Eye (tissue), 1 donor: ENCODE measurements around the gene LENG8.
"Not testable (repeated sequence)": the region's sequence is repeated elsewhere in the genome, so short reads cannot be mapped to it uniquely, and the experiment has no call there.

Experiments used
- DNase-seq: peaks from one replicate; pipeline ENCODE4 v3.0.0-alpha.2; 2015

Gene LENG8

DNA sequence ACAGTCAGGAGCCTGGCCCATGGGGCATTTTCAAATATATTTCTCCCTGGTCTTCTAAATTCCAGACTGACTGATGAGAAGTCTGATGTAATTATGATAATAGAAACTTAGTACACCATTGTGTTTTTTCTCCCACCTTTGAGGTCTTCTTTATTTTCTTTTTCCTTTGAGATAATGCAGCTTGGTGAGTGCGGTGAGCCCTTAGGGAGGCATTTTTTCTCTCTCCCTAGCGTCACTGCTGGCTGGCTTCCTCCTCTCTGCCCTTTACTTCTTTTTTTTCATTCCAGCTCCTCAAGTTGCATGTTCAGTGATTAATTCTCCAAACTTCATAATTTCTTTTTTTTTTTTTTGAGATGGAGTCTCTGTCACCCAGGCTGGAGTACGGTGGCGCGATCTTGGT lies 36.9 kb downstream of the LENG8 start:
- no peak for DNase-seq

DNA sequence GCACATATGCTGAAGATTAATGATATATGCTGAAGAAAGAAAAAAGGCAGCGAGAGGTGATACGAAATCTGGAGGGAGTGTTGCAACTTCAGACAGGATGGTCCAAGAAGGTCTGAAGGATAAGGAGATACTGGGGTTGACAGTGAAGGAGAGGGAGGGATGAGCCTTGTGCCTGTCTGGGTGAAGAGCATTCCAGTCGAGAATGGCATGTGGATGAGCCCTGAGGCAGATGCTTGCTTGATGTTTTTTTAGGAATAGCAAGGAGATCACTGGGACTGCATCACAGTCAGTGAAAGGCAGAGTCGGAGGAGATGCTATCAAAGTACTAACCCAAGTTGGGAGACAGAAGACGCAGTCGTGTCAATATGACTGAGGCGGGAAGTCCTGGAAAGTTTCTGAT lies 40.3 kb downstream of the LENG8 start:
- no peak for DNase-seq

DNA sequence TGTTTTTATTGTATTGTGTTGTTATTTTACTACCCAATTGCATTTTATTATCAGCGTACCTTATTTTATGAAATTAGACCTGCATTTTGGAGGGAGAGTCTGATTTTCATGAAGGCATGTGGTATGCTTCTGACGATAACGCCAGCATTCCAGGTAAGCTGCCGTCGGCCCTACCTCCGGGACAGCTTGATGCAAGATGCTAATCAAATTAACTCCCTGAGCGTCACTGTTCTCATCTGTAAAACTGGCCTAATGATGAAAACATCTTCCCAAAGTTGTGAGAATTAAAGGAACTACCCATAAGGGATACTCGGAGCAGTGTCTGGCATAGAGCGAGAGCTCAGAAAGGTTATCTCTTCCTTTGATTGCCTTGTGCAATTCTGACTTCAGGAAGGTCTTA lies 40.8 kb downstream of the LENG8 start:
- DNase-seq, result no peak

DNA sequence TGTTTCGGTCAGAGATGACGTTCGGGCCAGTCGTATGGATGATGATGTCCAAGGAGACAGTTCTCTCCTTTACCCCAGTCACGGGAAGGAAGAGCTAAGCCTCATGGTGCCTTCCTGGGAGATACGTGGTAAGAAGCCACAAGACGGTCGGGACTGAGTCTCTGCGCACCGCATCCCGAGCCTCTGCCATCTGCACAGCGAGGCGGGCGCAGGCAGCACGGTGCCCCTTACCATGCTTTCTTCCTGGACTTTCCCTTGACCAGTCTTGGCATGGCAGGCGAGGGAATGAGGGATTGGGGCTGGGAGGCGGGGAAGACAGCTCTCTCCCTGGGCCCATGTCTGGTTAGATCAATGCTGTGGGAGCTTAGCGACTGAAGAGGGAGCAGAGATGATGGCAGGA lies 43.6 kb downstream of the LENG8 start:
- no peak for DNase-seq

DNA sequence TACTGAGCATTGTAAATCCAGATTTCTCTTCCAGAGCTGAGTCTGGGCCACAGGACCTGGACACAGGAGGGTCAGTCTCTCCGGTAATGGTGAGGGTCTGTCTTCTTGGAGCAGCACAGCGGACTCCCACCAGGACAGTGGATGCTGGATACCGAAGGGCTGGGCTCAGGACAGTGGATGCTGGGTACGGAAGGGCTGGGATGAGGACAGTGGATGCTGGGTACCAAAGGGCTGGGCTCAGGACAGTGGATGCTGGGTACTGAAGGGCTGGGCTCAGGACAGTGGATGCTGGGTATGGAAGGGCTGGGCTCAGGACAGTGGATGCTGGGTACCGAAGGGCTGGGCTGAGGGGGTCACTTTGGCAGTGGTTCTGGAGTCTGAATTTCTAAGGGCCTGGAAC lies 44.1 kb downstream of the LENG8 start:
- not testable (repeated sequence) for DNase-seq

DNA sequence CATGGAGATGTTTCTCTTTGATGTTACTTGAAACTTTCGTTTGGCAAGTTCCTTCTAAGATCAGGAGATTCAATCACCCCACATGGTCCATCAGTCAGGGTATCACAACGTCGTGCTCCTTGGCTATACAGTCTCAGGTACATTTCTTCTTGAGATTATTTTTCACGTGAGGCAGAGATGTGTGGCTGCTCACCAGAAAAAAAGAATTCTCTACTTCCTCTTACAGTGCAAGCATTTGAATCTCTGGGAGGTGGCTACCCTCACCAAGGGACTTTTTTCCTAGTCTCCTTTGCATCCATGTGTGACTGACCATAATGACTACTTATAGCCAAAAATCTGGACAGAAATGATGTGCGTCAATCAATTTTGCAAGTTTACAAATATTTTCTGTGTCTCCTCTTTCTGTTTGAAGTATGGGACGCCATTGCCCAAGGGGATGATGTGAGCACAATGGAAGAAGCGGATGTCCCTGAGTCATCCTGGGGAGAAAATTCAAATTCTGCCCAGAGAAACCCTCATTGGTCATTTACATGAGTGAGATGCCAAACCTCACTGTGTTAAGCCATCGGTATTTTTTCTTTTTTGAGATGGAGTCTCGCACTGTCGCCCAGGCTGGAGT lies 45.1 kb downstream of the LENG8 start:
- no peak for DNase-seq

DNA sequence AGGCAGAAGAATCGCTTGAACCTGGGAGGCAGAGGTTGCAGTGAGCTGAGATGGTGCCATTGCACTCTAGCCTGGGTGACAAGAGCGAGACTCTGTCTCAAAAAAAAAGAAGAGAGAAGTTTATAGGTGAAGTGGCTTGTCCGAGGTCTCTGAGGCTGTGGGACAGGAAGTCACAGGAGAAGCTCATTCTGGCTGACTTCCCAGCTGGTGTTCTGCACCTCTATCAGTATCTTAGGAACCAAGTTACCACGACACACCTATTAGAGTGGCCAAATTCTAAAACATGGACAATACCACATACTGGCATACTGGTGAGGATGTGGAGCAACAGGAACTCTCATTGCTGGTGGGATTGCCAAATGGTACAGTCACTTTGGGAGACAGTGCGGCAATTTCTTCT lies 46.3 kb downstream of the LENG8 start:
- DNase-seq, result not testable (repeated sequence)

DNA sequence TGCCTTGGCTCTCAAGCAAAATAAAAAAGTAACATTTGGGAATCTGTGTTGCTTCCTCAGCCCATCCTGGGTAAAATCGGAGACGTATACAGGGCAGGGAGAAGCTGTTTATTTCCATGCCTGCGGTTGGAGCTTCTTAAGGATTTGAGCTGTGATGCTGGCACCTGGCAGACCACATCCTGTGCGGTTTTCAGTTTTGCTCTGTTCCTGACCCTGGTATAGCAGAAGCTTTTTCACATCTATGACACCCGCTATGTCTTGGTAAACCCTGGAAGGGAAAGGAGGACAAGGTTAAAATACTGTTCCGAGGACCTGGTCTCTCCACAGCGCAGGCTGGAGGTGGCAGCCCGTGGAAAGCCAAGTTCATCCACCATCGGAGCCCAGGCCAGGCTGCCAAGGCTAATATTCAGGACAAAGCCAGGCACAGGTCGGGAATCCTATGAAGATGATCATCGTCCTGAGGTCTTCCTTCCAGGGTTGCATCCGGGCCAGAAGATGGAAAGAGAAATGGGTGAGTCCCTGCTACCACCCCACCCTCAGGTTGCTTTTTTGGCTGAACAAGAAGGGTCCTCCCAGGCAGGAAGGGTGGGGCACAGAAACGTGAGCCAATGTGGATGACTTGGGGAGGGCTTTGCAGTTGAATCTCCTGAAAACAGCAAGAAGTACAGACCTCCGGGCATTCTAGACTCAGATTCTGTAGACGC lies 48.9 kb downstream of the LENG8 start:
- not testable (repeated sequence) for DNase-seq

DNA sequence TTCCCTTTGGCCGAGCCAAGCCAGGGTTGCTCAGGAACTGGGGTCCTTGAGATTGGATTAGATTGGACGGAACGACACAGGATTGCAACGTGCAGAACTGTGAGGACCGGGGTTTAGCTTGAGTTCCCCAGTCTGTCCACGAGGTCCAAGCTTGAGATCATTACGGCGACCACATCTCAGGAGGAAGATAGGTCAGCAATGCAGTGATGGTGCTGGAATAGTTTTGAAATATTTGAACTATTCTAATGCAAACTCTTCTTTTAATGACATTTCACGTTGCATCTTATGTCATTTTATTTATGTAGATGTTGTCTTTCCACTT lies 49.4 kb downstream of the LENG8 start:
- DNase-seq, result not testable (repeated sequence)

DNA sequence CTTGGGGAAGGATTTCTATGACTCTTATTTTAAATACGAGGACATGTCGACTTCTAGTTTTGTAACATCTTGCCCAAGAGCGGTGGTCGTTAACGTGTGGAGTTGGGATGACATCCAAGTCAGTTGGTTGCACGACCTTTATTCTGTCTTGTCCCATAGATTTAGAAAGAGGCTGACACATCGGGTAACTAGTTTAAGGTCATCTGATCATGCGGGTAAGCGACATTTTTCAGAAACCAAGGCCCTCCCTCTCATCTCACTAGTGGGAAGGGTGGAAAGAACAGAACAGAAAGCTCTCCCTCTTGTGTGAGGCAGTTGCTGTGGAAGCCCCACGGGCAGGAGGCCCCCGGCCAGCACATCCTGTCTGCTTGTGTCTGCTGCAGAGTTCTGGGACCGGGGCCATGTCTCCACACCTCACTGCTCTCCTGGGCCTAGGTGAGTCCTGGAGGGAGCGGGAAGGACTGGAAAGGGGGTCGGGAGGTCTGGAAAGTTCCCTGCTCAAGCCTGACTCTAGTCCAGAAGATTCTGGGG lies 53.6 kb downstream of the LENG8 start, which contains the start of gene LAIR2:
Gene LAIR2 (plus strand): TSS at position 314 of the 531 bp plus-strand sequence. CDS start 88 bp downstream, at position 402.
- no peak for DNase-seq

DNA sequence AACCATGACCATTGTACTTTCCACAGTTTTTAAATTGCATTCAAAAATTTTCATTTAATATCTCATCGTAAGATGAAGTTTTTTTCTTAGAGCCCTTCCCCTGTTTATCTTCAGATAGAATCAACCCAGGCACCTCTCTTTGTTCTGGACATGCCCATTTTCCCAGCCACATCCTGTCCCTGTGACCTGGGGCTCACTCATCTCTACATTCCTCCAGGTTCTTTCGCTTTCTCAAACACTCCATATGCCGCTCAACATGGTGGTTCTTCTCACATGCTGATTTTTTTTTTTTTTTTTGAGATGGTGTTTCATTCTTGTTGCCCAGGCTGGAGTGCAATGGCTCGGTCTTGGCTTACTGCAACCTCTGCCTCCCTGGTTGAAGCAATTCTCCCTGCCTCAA lies 56.5 kb downstream of the LENG8 start:
- not testable (repeated sequence) for DNase-seq

DNA sequence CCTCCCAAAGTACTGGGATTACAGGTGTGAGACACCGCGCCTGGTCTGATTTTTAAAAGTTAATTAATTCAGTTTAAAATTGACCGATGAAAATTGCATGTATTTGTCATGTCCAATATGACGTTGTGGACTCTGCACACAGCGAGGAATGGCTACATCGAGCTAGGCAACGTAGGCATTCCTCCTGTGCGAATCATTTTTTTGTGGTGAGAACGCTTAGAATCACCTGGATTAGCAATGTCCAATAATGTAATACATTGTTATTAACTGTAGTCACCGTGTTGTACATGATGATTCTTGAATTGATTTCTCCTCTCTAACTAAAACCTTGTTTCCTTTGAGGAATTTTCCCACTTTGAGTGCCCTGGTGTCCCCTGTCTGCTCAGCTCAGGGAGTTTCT lies 57.1 kb downstream of the LENG8 start:
- no peak for DNase-seq

DNA sequence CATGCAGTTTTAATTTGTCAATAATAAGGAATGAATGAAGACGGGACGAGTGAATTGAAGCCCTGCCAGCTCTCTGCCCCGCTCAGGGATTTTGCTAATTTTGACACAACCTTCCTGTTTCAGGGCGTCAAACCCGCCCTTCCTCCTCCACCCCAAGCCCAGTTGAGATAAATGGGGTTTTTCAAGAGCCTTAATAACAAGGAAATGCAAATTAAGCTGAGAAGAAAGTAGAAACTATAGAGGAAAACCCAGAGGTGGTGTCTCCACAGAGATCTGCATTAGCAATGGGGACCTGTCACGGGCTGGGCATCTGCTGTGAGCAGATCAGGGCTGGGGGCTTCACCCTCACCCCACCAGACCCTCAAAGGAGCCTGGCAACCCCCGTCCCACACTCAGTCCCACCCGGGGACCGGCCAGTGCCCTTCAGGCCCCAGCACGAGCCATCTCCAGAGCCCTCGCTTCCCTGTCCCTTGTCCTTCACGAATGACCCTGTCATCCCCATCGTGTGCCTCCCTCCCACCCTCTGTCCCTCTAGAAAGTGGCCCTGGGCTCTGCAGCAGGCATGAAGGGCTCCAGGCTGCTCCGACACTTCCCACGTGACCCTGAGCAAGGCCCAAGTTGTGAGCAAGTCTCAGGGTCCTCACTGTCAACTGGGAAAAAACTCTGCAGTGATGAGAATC lies 58.2 kb downstream of the LENG8 start:
- not testable (repeated sequence) for DNase-seq

DNA sequence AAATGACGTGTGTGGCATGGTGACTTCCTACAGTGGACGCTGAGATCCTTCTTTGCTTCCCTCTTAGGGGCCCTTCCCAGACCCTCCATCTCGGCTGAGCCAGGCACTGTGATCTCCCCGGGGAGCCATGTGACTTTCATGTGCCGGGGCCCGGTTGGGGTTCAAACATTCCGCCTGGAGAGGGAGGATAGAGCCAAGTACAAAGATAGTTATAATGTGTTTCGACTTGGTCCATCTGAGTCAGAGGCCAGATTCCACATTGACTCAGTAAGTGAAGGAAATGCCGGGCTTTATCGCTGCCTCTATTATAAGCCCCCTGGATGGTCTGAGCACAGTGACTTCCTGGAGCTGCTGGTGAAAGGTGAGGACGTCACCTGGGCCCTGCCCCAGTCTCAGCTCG lies 58.8 kb downstream of the LENG8 start:
- DNase-seq, result no peak

DNA sequence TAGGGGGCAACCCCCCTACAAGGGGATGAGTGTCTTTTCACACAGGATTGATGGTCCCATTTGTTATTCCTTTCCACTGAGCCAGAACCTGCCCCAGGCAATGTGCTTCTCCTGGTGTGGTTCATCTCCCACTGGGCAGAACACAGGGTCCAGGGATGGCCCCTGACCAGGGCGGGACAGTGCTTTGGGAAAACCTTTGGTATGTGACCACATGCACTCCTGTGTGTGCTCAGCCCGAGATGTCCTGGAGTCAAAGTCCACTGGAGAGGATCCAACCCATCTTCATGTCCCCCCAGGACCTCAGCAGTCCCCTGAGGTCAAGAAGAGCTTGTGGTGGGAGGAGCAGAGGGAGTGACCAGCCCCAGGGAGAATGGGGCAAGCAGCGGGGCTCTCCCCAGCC lies 59.5 kb downstream of the LENG8 start:
- DNase-seq, result not testable (repeated sequence)

DNA sequence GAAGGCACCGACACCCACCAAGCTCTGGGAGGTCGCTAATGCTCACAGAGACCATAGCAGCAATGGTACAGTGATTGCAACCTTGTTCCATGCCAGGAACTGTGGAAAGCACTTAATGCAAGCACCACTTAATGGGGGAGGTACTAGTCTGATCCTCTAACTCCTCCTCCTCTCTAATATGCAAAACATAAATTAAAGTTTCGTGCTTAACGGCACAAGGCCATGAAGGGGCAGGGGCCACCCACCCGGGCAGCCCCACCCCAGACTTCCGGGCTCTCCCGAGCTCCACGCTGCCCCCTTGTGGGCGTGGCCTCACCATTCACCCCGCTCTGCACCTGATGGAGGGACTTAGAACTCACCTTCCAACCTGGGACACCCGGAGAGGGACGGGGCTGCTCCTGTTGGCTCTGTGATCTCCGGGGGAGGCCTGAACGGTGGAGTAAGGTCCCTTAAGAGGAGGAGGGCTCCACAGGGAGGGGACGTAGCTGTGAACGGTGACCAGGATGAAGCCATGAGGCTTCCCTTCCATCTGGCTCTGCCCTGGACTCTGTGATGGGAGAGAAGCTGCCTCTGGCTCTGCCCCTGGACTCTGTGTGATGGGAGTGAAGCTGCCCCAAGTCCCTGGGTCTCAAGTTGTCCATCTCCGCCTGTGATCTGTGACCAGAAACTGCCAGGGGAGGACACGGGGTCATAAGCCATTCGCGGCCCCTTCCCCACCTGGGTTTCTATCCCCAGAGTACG lies 60.4 kb downstream of the LENG8 start:
- DNase-seq, result not testable (repeated sequence)
